GM21576 (cell line): Measurements from ENCODE around the gene SBSN.
A peak's percentile ranks its signal among the peaks of the same experiment; 100 is the strongest.

Experiments
- ATAC-seq: cut with Tn5 transposase; IDR thresholded peaks from one replicate; pipeline ENCODE4 v1.9.1; 2021; ENCODE audit warnings: mild to moderate bottlenecking, moderate library complexity; ENCODE audit not compliant: unreplicated experiment

Gene SBSN

GRCh38 chr19:35555301-35556005 lies 27.3 kb upstream of the SBSN start:
- no peak for ATAC-seq

- ATAC-seq = no peak
Measured at GRCh38 chr19:35554076-35554475, 26.0 kb upstream of the SBSN start.

- no peak for ATAC-seq
Measured at GRCh38 chr19:35553385-35554000, 25.4 kb upstream of the SBSN start.

GRCh38 chr19:35552534-35553384 lies 24.6 kb upstream of the SBSN start:
- no peak for ATAC-seq

- ATAC-seq = no peak
Measured at GRCh38 chr19:35551091-35551810, 23.1 kb upstream of the SBSN start.

GRCh38 chr19:35549879-35550523 lies 21.9 kb upstream of the SBSN start:
- ATAC-seq = no peak

GRCh38 chr19:35549174-35549788 lies 21.2 kb upstream of the SBSN start:
- no peak for ATAC-seq

GRCh38 chr19:35546532-35546931 lies 18.4 kb upstream of the SBSN start:
- no peak for ATAC-seq

- ATAC-seq = peak; percentile 26
Measured at GRCh38 chr19:35545855-35546381, 17.8 kb upstream of the SBSN start.

GRCh38 chr19:35545001-35545854 lies 17.1 kb upstream of the SBSN start, which contains the start of gene TMEM147:
TMEM147 (plus strand) TSS chr19:35545626; CDS start chr19:35545740, 114 bp downstream.
- ATAC-seq = peak; percentile 70

GRCh38 chr19:35544110-35544802 lies 16.1 kb upstream of the SBSN start:
- ATAC-seq = no peak

- no peak for ATAC-seq
Measured at GRCh38 chr19:35543280-35544109, 15.4 kb upstream of the SBSN start.

- no peak for ATAC-seq
Measured at GRCh38 chr19:35542209-35542608, 14.1 kb upstream of the SBSN start.

- ATAC-seq = no peak
Measured at GRCh38 chr19:35540356-35540927, 12.3 kb upstream of the SBSN start.

- ATAC-seq = no peak
Measured at GRCh38 chr19:35539850-35540249, 11.7 kb upstream of the SBSN start.

- no peak for ATAC-seq
Measured at GRCh38 chr19:35539314-35539713, 11.2 kb upstream of the SBSN start.
